OCI-LY7 (cell line): ENCODE measurements around the gene TRPM3. TPM values are rescaled to one million over a fixed set of nuclear protein-coding genes. Genes with fewer than 3 reads are reported as not detected.

Source experiments
- BruUV-seq: library from RNA; stranded (reverse); fragments of 400-500 nt; replicated peaks from 2 replicates; lab custom pipeline; 2021; lab: Mats Ljungman, UMichigan
- CTCF ChIA-PET: fragments of 300-600 bp; sonication (Branson Sonifier 250); formaldehyde crosslinking; loops from one replicate; lab custom pipeline; 2022; ENCODE audit warnings: antibody characterized with exemption; ENCODE audit not compliant: unreplicated experiment; lab: Charles Lee
- POLR2A ChIA-PET: fragments of 300-600 bp; sonication (Branson Sonifier 250); formaldehyde crosslinking; loops from one replicate; lab custom pipeline; 2022; ENCODE audit warnings: antibody characterized with exemption; lab: Charles Lee
- DNase-seq: peaks from one replicate; pipeline ENCODE4 v3.0.0-alpha.2; 2015; ENCODE audit warnings: low spot score
- H2AFZ ChIP-seq: fragments of 200-600 bp; sonication (generic), shearing (Covaris generic); 2 replicates; pipeline ENCODE4 v1.6.1; 2014; ENCODE audit warnings: mild to moderate bottlenecking, antibody characterized with exemption, low read length, moderate library complexity
- H3K27ac ChIP-seq: fragments of 200-600 bp; sonication (generic); 2 replicates; pipeline ENCODE4 v1.5.1; 2014; ENCODE audit warnings: mixed run types, low read depth, mild to moderate bottlenecking, moderate library complexity, low read length, inconsistent platforms; ENCODE audit not compliant: poor library complexity, severe bottlenecking
- H3K36me3 ChIP-seq: fragments of 200-600 bp; sonication (generic); 2 replicates; pipeline ENCODE4 v1.6.1; 2014; ENCODE audit warnings: mild to moderate bottlenecking, antibody characterized with exemption, low read length, moderate library complexity, mixed read lengths; ENCODE audit not compliant: insufficient read depth
- H3K4me1 ChIP-seq: fragments of 200-600 bp; sonication (generic); 2 replicates; pipeline ENCODE4 v1.5.1; 2014; ENCODE audit warnings: mild to moderate bottlenecking, low read length; ENCODE audit not compliant: insufficient read depth, poor library complexity, severe bottlenecking
- H3K4me2 ChIP-seq: fragments of 200-600 bp; sonication (generic); 2 replicates; pipeline ENCODE4 v1.6.1; 2014; ENCODE audit warnings: mild to moderate bottlenecking, low read length
- H3K4me3 ChIP-seq: fragments of 200-600 bp; sonication (generic); 2 replicates; pipeline ENCODE4 v1.5.1; 2014; ENCODE audit warnings: mild to moderate bottlenecking, low read depth, low read length; ENCODE audit not compliant: poor library complexity, severe bottlenecking
- H3K79me2 ChIP-seq: fragments of 200-600 bp; sonication (generic); 2 replicates; pipeline ENCODE4 v1.6.1; 2016; ENCODE audit warnings: low read depth, mild to moderate bottlenecking, low read length, moderate library complexity, mixed read lengths; ENCODE audit not compliant: insufficient read depth
- H3K9me2 ChIP-seq: fragments of 200-600 bp; sonication (generic); 2 replicates; pipeline ENCODE4 v1.6.1; 2016; ENCODE audit warnings: mild to moderate bottlenecking, low read length, mixed read lengths; ENCODE audit not compliant: insufficient read depth
- H3K9me3 ChIP-seq: fragments of 200-600 bp; sonication (generic); 2 replicates; pipeline ENCODE4 v1.6.1; 2014; ENCODE audit warnings: mild to moderate bottlenecking, mixed run types, low read length, mixed read lengths
- H4K20me1 ChIP-seq: fragments of 200-600 bp; sonication (generic); 2 replicates; pipeline ENCODE4 v1.6.1; 2014; ENCODE audit warnings: mild to moderate bottlenecking, antibody characterized with exemption, low read length, moderate library complexity, mixed read lengths; ENCODE audit not compliant: insufficient read depth
- EZH2phosphoT487 ChIP-seq: fragments of 200-600 bp; sonication (generic); IDR thresholded peaks from 2 replicates; pipeline ENCODE4 v1.6.1; 2018; ENCODE audit warnings: low read depth, borderline replicate concordance, mild to moderate bottlenecking, mixed run types, antibody characterized with exemption, low read length, moderate library complexity, mixed read lengths
- intact Hi-C: fragments of 100-400 bp; cut with micrococcal nuclease; formaldehyde crosslinking; loops from one replicate; pipeline ENCODE4 v1.10.0; 2022; ENCODE audit not compliant: unreplicated experiment
- total RNA-seq, 2 experiments: library from RNA; depleted of rRNA in 1 of 2; stranded (reverse); fragments of >200 nt in 1 of 2; shearing (Covaris generic) in 1 of 2; gene quantifications; 2 replicates each; pipeline ENCODE4 v1.2.3, GENCODE V29; 2014 to 2022
- TF ChIP-seq, protein P1 (sequence below): fragments of 200-600 bp; sonication (generic); conservative IDR thresholded peaks from 2 replicates; pipeline ENCODE4 v1.5.1; 2014; ENCODE audit warnings: mild to moderate bottlenecking, antibody characterized with exemption, low read length, moderate library complexity, mixed read lengths

TRPM3 gene
- total RNA-seq, 2 experiments from 2014 or later = not detected

GRCh38 chr9:70673844-70674243, 447.6 kb downstream of the TRPM3 start:
- Histone ChIP-seq H3K4me1 (no peaks in the 10 kb centered on the region), H3K4me3 (no peak overlapping the region), H3K36me3 (no peaks in the 10 kb centered on the region), H3K9me2 (no peaks in the 10 kb centered on the region), H3K27ac (no peak overlapping the region), H2AFZ (no peak overlapping the region), H3K9me3 (no peaks in the 10 kb centered on the region), H4K20me1 (no peaks in the 10 kb centered on the region), H3K4me2 (no peak overlapping the region), H3K79me2 (no peaks in the 10 kb centered on the region)
- ChIA-PET CTCF (no interaction called here), POLR2A (interaction anchor here (0.7 kb wide), 1 partner anchor 303 kb away, joined by 3 read pairs; no protein-coding TSS in a partner anchor)
- intact Hi-C loops = no loop called here
- no peak for TF ChIP-seq EZH2phosphoT487
- TF ChIP-seq, protein P1, sequence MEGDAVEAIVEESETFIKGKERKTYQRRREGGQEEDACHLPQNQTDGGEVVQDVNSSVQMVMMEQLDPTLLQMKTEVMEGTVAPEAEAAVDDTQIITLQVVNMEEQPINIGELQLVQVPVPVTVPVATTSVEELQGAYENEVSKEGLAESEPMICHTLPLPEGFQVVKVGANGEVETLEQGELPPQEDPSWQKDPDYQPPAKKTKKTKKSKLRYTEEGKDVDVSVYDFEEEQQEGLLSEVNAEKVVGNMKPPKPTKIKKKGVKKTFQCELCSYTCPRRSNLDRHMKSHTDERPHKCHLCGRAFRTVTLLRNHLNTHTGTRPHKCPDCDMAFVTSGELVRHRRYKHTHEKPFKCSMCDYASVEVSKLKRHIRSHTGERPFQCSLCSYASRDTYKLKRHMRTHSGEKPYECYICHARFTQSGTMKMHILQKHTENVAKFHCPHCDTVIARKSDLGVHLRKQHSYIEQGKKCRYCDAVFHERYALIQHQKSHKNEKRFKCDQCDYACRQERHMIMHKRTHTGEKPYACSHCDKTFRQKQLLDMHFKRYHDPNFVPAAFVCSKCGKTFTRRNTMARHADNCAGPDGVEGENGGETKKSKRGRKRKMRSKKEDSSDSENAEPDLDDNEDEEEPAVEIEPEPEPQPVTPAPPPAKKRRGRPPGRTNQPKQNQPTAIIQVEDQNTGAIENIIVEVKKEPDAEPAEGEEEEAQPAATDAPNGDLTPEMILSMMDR = no peak
- no peak for DNase-seq
- no TSS peak for BruUV-seq

- TF ChIP-seq EZH2phosphoT487 = no peak
- TF ChIP-seq, protein P1 = no peak
- intact Hi-C loops = no loop called here
- BruUV-seq = no TSS peak
- no peaks in the 10 kb centered on the region for H3K4me1 ChIP-seq
- no peak for DNase-seq
- H4K20me1 ChIP-seq = no peaks in the 10 kb centered on the region
- no peak overlapping the region for H3K4me3 ChIP-seq
- H3K9me3 ChIP-seq = no peaks in the 10 kb centered on the region
- ChIA-PET POLR2A (no interaction called here), CTCF (no interaction called here)
- H3K9me2 ChIP-seq = no peaks in the 10 kb centered on the region
- H3K79me2 ChIP-seq = no peaks in the 10 kb centered on the region
- no peak overlapping the region for H2AFZ ChIP-seq
- H3K4me2 ChIP-seq = no peak overlapping the region
- H3K27ac ChIP-seq = no peak overlapping the region
- no peaks in the 10 kb centered on the region for H3K36me3 ChIP-seq
These were observed 449.2 kb downstream of the TRPM3 start for GRCh38 chr9:70672161-70672649.

DNA sequence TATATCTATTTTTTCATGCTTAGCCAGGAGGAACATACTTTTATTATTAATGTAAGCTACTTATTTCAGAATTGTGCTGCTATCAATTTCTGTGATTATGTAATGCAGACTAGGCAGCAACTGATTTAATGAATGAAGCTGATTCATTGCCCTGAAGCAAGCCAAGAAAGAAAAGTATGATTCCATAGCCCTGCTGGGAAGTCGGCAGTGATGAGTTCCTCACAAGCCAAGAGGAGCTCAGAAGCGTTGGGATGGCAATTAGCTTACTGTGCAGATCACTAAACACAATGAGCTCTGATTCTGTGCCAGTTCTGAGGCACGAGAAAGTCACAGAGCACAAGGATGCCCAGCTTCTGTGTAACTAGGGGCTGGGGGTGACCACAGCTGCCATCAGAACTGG, 452.7 kb downstream of the TRPM3 start:
- TF ChIP-seq, protein P1 = no peak
- TF ChIP-seq EZH2phosphoT487 = no peak

More for the DNA sequence above, 452.7 kb downstream of the TRPM3 start:
- intact Hi-C loops = no loop called here
- Histone ChIP-seq H3K4me1 (no peaks in the 10 kb centered on the region), H3K9me3 (no peaks in the 10 kb centered on the region), H3K4me3 (no peak overlapping the region), H4K20me1 (no peaks in the 10 kb centered on the region), H3K79me2 (no peaks in the 10 kb centered on the region), H2AFZ (no peak overlapping the region), H3K4me2 (no peak overlapping the region), H3K9me2 (no peaks in the 10 kb centered on the region), H3K27ac (no peak overlapping the region), H3K36me3 (no peaks in the 10 kb centered on the region)
- DNase-seq = no peak
- BruUV-seq = no TSS peak
- CTCF ChIA-PET = interaction anchor here (0.5 kb wide), 1 partner anchor 87 kb away, joined by 3 read pairs; no protein-coding TSS in a partner anchor
- POLR2A ChIA-PET = interaction anchor here (0.7 kb wide), 1 partner anchor 11 kb away, joined by 3 read pairs; no protein-coding TSS in a partner anchor
